Measurements from ENCODE around the gene MPC1L. TPM values are rescaled to one million over a fixed set of nuclear protein-coding genes. Genes with fewer than 3 reads are reported as not detected.

The MPC1L gene
- total RNA-seq, 4 donors from 2014 or later = not detected

- TF ChIP-seq POLR2A (IDR thresholded peaks at IDR 0.05) (no peak), CTCF (IDR thresholded peaks at IDR 0.05) (no peak)
- Histone ChIP-seq H3K4me1 (no peaks in the 10 kb centered on the region), H3K9me3 (no peaks in the 10 kb centered on the region), H3K27me3 (no peaks in the 10 kb centered on the region), H3K4me3 (no peak overlapping the region), H3K27ac (no peak overlapping the region), H3K36me3 (peaks cover 0 to 9% (median 0%) of the 10 kb centered on the region in 3 donors)
- no peak for DNase-seq
Observed at GRCh38 chrX:40623665-40624064, 437 bp downstream of the MPC1L start.

- no peaks in the 10 kb centered on the region for H3K27me3 ChIP-seq
- no peak overlapping the region for H3K27ac ChIP-seq
- TF ChIP-seq CTCF (IDR thresholded peaks at IDR 0.05) (no peak), POLR2A (IDR thresholded peaks at IDR 0.05) (no peak)
- no peak overlapping the region for H3K4me3 ChIP-seq
- H3K4me1 ChIP-seq = no peaks in the 10 kb centered on the region
- no peak for DNase-seq
- no peaks in the 10 kb centered on the region for H3K9me3 ChIP-seq
- peaks cover 0 to 20% (median 0%) of the 10 kb centered on the region in 3 donors for H3K36me3 ChIP-seq
Observed at GRCh38 chrX:40625294-40625693, 2.1 kb downstream of the MPC1L start.

GRCh38 chrX:40628506-40628905 lies 5.3 kb downstream of the MPC1L start:
- Histone ChIP-seq H3K9me3 (no peaks in the 10 kb centered on the region), H3K27me3 (no peaks in the 10 kb centered on the region), H3K36me3 (peaks cover 0 to 41% (median 0%) of the 10 kb centered on the region in 3 donors), H3K4me3 (no peak overlapping the region), H3K27ac (no peak overlapping the region), H3K4me1 (no peaks in the 10 kb centered on the region)
- TF ChIP-seq CTCF (IDR thresholded peaks at IDR 0.05) (no peak), POLR2A (IDR thresholded peaks at IDR 0.05) (no peak)
- no peak for DNase-seq

GRCh38 chrX:40632199-40632598 lies 9.0 kb downstream of the MPC1L start:
- peaks cover 0 to 69% (median 0%) of the 10 kb centered on the region in 3 donors for H3K36me3 ChIP-seq
- no peak for DNase-seq
- H3K9me3 ChIP-seq = no peaks in the 10 kb centered on the region
- no peak overlapping the region for H3K4me3 ChIP-seq
- no peak overlapping the region for H3K27ac ChIP-seq
- H3K27me3 ChIP-seq = no peaks in the 10 kb centered on the region
- no peaks in the 10 kb centered on the region for H3K4me1 ChIP-seq
- TF ChIP-seq CTCF (IDR thresholded peaks at IDR 0.05) = no peak
- TF ChIP-seq POLR2A (IDR thresholded peaks at IDR 0.05) = no peak

- Histone ChIP-seq H3K9me3 (no peaks in the 10 kb centered on the region), H3K27me3 (no peaks in the 10 kb centered on the region), H3K27ac (no peak overlapping the region), H3K4me1 (peaks cover 0 to 4% (median 0%) of the 10 kb centered on the region in 4 donors), H3K4me3 (no peak overlapping the region), H3K36me3 (peaks cover 0 to 42% (median 0%) of the 10 kb centered on the region in 3 donors)
- no peak for DNase-seq
- TF ChIP-seq CTCF (IDR thresholded peaks at IDR 0.05) = no peak
Observed at GRCh38 chrX:40637687-40638086, 14.5 kb downstream of the MPC1L start.

GRCh38 chrX:40644176-40644575 lies 20.9 kb downstream of the MPC1L start:
- no peak for DNase-seq
- Histone ChIP-seq H3K9me3 (no peaks in the 10 kb centered on the region), H3K36me3 (no peaks in the 10 kb centered on the region), H3K4me3 (peak overlapping the region in 3 of 4 donors; percentile 38 to 47 (median 42)), H3K27me3 (no peaks in the 10 kb centered on the region), H3K4me1 (peaks cover 0 to 11% (median 5%) of the 10 kb centered on the region in 4 donors), H3K27ac (peak overlapping the region; percentile 75 to 84 (median 78))
- no peak for TF ChIP-seq POLR2A (IDR thresholded peaks at IDR 0.05)
- TF ChIP-seq CTCF (IDR thresholded peaks at IDR 0.05) = no peak

Data from Peyer's patch (tissue), 4 donors.